ENCODE results near the gene KLHDC8A. TPM values are rescaled to one million over a fixed set of nuclear protein-coding genes. Genes with fewer than 3 reads are reported as not detected.
"Not testable (repeated sequence)": the region's sequence is repeated elsewhere in the genome, so short reads cannot be mapped to it uniquely, and the experiment has no call there.

KLHDC8A gene
- total and polyA plus RNA-seq, 4 donors: 0.17 to 1.4 (median 0.41) TPM

DNA sequence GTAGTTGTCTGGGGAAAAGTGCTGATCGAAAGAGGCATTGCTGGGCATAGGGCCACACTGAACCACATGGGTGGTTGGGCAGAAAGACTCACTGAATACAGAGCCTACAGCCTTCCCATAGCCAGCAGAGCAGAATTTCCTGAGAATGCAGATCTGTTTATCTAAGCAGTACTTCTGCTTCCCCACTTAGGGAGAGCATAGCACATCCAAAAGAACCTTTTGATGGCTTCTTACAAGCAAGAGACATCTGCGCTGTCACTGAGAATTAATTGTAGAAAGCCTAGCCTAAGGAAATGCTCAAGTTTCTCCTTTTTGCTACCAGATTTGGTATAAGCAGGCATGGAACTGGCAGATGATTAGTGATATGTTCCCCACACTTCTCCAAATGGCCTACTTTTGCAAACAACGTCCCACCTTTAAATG is 13.0 kb upstream of the KLHDC8A start:
- no peak overlapping the region for H3K27ac ChIP-seq (ENCODE audit: low read depth in 1 of 2, low read length in 1 of 2)
- peaks cover 0 to 43% (median 20%) of the 10 kb centered on the region in 5 donors for H3K4me1 ChIP-seq (ENCODE audit: control insufficient read depth in 5 of 5, insufficient read depth in 5 of 5, low read length in 5 of 5)
- H3K27me3 ChIP-seq (ENCODE audit: control insufficient read depth in 3 of 3, insufficient read depth in 3 of 3, low read length in 2 of 3): no peaks in the 10 kb centered on the region
- TF ChIP-seq, protein P1, sequence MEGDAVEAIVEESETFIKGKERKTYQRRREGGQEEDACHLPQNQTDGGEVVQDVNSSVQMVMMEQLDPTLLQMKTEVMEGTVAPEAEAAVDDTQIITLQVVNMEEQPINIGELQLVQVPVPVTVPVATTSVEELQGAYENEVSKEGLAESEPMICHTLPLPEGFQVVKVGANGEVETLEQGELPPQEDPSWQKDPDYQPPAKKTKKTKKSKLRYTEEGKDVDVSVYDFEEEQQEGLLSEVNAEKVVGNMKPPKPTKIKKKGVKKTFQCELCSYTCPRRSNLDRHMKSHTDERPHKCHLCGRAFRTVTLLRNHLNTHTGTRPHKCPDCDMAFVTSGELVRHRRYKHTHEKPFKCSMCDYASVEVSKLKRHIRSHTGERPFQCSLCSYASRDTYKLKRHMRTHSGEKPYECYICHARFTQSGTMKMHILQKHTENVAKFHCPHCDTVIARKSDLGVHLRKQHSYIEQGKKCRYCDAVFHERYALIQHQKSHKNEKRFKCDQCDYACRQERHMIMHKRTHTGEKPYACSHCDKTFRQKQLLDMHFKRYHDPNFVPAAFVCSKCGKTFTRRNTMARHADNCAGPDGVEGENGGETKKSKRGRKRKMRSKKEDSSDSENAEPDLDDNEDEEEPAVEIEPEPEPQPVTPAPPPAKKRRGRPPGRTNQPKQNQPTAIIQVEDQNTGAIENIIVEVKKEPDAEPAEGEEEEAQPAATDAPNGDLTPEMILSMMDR (IDR thresholded peaks at IDR 0.05; ENCODE audit: control extremely low read depth, extremely low read depth): no peak
- no peaks in the 10 kb centered on the region for H3K9me3 ChIP-seq (ENCODE audit: control insufficient read depth in 4 of 4, insufficient read depth in 3 of 4, low read length in 3 of 4)
- ATAC-seq (ENCODE audit: insufficient read depth, low FRiP score) (no peak), DNase-seq (peak in 2 of 3 donors; percentile 27 to 52)
- no peak overlapping the region for H3K9ac ChIP-seq (ENCODE audit: insufficient read depth in 1 of 2, low read length in 2 of 2)
- no peaks in the 10 kb centered on the region for H3K36me3 ChIP-seq (ENCODE audit: control insufficient read depth in 4 of 4, insufficient read depth in 4 of 4, low read length in 4 of 4)
- H3K4me3 ChIP-seq: no peak overlapping the region
- WGBS, 2 donors: 30 to 40% methylated on average over 3 of the region's 3 CpGs

DNA sequence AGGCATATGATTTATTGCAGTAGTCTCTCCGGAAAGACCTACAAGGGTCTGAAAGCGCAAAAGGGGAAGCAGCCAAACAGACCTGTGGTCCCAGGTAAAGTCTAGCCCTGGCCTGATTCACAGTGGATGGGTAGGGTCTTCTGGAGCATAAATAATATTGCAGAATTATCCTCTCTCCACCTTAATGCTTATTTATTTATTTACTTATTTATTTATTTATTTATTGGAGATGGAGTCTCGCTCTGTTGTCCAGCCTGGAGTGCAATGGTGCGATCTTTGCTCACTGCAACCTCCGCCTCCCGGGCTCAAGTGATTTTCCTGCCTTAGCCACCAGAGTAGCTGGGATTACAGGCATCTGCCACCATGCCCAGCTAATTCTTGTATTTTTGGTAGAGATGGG is 11.8 kb upstream of the KLHDC8A start:
- no peak overlapping the region for H3K4me3 ChIP-seq
- ATAC-seq (ENCODE audit: insufficient read depth, low FRiP score) (no peak), DNase-seq (no peak)
- H3K36me3 ChIP-seq (ENCODE audit: control insufficient read depth in 4 of 4, insufficient read depth in 4 of 4, low read length in 4 of 4): no peaks in the 10 kb centered on the region
- no peaks in the 10 kb centered on the region for H3K9me3 ChIP-seq (ENCODE audit: control insufficient read depth in 4 of 4, insufficient read depth in 3 of 4, low read length in 3 of 4)
- H3K9ac ChIP-seq (ENCODE audit: insufficient read depth in 1 of 2, low read length in 2 of 2): no peak overlapping the region
- TF ChIP-seq, protein P1 (IDR thresholded peaks at IDR 0.05; ENCODE audit: control extremely low read depth, extremely low read depth): no peak
- H3K4me1 ChIP-seq (ENCODE audit: control insufficient read depth in 5 of 5, insufficient read depth in 5 of 5, low read length in 5 of 5): peaks cover 0 to 31% (median 13%) of the 10 kb centered on the region in 5 donors
- no peak overlapping the region for H3K27ac ChIP-seq (ENCODE audit: low read depth in 1 of 2, low read length in 1 of 2)
- WGBS, 2 donors: 93 to 95% methylated on average over 6 of the region's 6 CpGs
- no peaks in the 10 kb centered on the region for H3K27me3 ChIP-seq (ENCODE audit: control insufficient read depth in 3 of 3, insufficient read depth in 3 of 3, low read length in 2 of 3)

DNA sequence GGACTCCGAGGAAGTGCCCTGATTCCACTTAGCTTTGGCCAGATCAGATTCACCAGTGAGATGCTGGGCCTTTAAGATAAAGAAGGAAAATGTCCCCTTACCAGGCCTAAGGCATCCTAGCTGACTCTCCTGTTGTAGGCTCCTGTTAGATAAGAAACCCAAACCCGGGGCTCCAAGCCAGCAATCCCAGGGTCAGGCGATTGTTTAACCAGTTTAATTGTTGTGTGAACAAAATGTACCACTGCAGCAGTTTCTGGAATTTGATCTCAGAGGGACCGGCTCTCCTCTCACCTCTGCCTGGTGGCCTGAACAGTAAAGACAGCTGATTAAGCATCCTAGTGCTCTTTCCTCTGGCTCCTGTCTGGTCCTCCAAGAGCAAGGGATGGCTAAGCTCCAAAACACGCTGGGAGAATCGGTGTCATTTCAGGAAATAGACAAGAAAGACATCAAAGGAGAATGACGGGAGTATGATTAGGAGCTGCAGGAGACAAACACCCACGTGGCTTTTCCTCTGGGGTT is 9.3 kb upstream of the KLHDC8A start:
- WGBS, 2 donors: 41 to 52% methylated on average over 8 of the region's 8 CpGs
- no peaks in the 10 kb centered on the region for H3K9me3 ChIP-seq (ENCODE audit: control insufficient read depth in 4 of 4, insufficient read depth in 3 of 4, low read length in 3 of 4)
- no peaks in the 10 kb centered on the region for H3K36me3 ChIP-seq (ENCODE audit: control insufficient read depth in 4 of 4, insufficient read depth in 4 of 4, low read length in 4 of 4)
- TF ChIP-seq, protein P1 (IDR thresholded peaks at IDR 0.05; ENCODE audit: control extremely low read depth, extremely low read depth): no peak
- no peak overlapping the region for H3K27ac ChIP-seq (ENCODE audit: low read depth in 1 of 2, low read length in 1 of 2)
- no peak for ATAC-seq (ENCODE audit: insufficient read depth, low FRiP score)
- H3K27me3 ChIP-seq (ENCODE audit: control insufficient read depth in 3 of 3, insufficient read depth in 3 of 3, low read length in 2 of 3): no peaks in the 10 kb centered on the region
- H3K4me1 ChIP-seq (ENCODE audit: control insufficient read depth in 5 of 5, insufficient read depth in 5 of 5, low read length in 5 of 5): peaks cover 0 to 17% (median 6%) of the 10 kb centered on the region in 5 donors
- H3K9ac ChIP-seq (ENCODE audit: insufficient read depth in 1 of 2, low read length in 2 of 2): no peak overlapping the region
- H3K4me3 ChIP-seq: no peak overlapping the region
- no peak for DNase-seq

DNA sequence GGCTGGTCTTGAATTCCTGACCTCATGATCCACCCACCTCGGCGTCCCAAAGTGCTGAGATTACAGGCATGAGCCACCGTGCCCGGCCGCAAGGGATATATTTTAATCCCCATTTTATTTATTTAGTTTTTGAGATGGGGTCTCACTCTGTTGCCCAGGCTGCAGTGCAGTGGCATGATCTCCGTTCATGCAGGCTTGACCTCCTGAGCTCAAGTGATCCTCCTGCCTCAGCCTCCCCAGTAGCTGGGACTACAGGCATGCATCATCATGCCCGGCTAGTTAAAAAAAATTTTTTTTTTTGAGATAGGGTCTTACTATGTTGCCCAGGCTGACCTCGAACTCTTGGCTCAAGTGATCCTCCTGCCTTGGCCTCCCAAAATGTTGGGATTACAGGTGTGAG is 8.4 kb upstream of the KLHDC8A start:
- not testable (repeated sequence) for H3K27me3 ChIP-seq (ENCODE audit: control insufficient read depth in 3 of 3, insufficient read depth in 3 of 3, low read length in 2 of 3); H3K27ac ChIP-seq (ENCODE audit: low read depth in 1 of 2, low read length in 1 of 2); ATAC-seq (ENCODE audit: insufficient read depth, low FRiP score); H3K4me3 ChIP-seq; H3K36me3 ChIP-seq (ENCODE audit: control insufficient read depth in 4 of 4, insufficient read depth in 4 of 4, low read length in 4 of 4); H3K9ac ChIP-seq (ENCODE audit: insufficient read depth in 1 of 2, low read length in 2 of 2); DNase-seq; H3K9me3 ChIP-seq (ENCODE audit: control insufficient read depth in 4 of 4, insufficient read depth in 3 of 4, low read length in 3 of 4)
- H3K4me1 ChIP-seq (ENCODE audit: control insufficient read depth in 5 of 5, insufficient read depth in 5 of 5, low read length in 5 of 5): peaks cover 0 to 17% (median 6%) of the 10 kb centered on the region in 5 donors
- WGBS, 2 donors: 84 to 90% methylated on average over 8 of the region's 8 CpGs

All from lung (tissue), 12 donors.